ENCODE measurements around the gene PDXDC1.
"Not testable (repeated sequence)": the region's sequence is repeated elsewhere in the genome, so short reads cannot be mapped to it uniquely, and the experiment has no call there.

The PDXDC1 gene

DNA sequence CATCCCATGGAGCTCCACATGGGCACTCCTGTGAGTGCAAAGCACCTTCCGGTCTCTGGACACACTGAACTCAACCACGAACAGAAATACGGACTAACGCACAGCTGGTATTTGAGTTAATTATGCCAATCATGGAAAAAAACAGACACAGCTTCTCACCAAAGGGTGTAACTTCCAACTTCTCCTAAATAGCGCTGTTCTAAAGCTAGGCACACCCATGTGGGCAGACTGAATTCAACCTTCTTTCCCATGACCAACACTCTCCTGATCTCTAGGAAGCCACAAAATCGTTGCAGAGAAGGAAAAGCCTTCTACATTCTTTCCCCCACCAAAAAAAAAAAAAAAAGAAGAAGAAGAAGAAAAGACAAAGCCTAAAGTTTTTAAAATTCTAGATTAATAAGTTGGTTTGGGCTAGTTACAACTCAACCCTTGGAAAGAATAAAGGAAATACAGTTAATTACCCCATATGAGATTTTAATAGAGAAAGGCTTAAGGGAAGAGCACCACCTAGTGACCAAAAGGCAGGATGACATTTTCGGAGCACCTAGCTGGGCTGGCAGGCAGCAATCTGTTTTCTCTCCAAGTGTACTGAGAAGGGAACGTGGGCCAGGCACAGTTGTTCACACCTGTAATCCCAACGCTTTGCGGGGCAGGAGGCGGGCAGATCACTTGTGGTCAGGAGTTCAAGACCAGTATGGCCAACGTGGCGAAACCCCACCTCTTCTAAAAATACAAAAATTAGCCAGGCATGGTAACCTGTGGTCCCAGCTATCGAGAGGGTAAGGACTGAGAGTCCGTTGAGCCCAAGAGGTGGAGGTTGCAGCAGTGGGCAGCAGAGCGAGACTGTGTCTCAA is 97.3 kb downstream of the PDXDC1 start:
- DNase-seq = peak; percentile 38 to 40

GRCh38 chr16:15073101-15073500 is 98.3 kb downstream of the PDXDC1 start:
- DNase-seq = no peak

DNA sequence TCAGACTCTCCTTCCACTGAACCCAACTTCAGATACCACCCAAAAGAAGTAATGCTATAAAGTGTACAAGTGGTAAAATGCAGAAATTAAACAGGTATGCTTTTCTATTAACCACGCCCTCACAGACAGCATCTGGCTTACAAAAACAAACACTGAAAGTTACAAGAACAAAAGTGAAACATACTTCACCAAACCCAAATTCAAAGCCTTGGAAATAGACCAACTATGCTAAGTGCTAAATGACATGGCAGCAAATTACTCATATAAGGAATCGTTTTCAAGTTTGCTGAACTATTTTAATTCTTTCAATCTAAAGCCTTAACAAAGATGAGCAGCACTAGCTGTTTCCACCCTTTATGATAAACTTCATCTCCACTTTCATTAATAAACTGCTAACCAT is 101.3 kb downstream of the PDXDC1 start:
- not testable (repeated sequence) for DNase-seq

GRCh38 chr16:15080883-15081282 is 106.1 kb downstream of the PDXDC1 start:
- DNase-seq = not testable (repeated sequence)

GRCh38 chr16:15082788-15083187 is 108.0 kb downstream of the PDXDC1 start:
- DNase-seq = not testable (repeated sequence)

DNA sequence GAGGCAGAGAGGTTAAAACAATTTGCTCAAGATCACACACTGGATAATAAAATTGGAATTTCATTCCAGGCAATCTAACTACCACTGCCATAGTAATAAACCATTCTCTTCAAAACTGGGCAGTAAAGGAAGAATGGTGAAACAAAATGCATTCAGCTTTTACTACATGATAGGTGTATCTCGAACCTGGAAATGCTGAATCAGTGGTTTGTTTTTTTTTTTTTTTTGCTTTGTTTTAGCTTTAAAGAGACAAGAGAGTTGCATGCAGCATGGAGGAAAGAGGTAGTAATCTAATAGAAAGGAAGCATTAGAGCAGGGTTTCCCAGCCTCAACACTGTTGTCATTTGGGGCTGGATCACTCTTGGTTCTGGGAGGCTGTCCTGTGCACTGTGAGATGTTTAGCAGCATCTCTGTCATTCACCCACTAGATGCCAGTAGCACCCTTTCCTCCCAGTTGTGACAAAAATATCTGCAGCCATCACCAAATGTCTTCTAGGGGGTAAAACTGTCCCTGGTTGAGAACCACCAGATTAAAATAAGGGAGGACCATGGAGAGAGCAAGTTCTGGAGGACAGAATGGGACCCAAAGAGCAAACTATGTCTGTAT is 115.9 kb downstream of the PDXDC1 start:
- not testable (repeated sequence) for DNase-seq

GRCh38 chr16:15093571-15093954 is 118.7 kb downstream of the PDXDC1 start:
- DNase-seq = not testable (repeated sequence)

DNA sequence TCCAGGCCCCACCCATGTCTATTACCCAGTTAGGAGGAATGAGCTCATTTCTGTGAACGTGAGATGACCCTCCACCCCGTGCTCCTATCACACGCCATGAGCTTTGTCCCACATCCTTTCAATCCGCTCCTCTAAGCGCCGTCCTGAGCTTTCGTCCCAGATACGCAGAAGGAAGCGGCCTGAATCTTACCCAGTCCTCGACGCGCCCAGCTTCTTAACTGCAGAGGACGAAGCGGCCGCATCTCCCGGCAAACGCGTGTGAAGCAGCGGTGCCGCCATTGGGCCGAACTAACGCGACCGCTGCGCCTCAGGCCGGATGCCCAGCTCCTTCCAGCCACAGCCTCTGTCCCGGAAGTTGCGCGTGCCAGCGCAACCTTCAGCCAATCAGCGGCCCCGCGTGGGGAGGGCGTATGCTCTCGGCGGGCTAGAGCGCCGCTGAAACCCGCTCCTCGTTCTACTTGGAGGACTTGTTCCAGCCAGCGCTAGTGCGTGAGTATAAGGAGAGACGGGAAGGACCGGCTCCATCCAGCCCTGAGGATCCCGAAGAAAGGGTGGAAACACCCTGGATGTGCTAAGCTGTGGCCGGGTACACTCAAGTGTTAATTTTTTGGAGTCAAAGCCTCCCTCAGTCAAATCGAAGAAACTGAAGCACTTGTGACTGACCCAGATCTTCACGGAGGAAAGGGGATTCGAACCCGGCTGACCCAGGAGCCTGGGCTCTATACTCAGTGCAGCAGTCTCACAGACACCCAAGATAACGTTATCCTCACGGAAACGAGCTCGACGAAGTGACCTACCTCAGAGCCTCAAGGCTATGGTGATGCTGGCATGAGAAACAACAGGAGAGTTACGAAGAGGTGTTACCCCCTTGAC is 119.4 kb downstream of the PDXDC1 start, which contains the start of gene RRN3:
Gene RRN3 (minus strand): TSS at position 318 of the 873 bp plus-strand sequence. CDS start 39 bp downstream, at position 279.
- peak; percentile 88 to 92 for DNase-seq

DNA sequence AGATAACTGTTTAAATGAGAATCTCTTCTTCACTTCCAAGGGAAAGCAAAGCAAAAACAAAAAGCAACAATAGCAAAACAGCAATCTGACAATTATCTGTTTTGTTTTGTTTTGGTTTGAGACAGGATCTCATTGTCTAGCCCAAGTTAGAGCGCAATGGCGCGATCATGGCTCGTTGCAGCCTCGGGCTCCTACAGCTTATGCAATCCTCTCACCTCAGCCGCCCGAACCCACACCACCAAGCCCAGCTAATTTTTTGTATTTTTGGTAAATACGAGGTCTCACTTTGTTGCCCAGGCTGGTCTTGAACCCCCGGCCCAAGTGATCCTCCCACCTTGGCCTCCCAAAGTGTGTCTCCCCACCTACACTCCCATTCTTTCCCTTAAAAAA is 121.8 kb downstream of the PDXDC1 start:
- not testable (repeated sequence) for DNase-seq

- not testable (repeated sequence) for DNase-seq
These were observed 124.6 kb downstream of the PDXDC1 start for GRCh38 chr16:15099366-15099909.

DNA sequence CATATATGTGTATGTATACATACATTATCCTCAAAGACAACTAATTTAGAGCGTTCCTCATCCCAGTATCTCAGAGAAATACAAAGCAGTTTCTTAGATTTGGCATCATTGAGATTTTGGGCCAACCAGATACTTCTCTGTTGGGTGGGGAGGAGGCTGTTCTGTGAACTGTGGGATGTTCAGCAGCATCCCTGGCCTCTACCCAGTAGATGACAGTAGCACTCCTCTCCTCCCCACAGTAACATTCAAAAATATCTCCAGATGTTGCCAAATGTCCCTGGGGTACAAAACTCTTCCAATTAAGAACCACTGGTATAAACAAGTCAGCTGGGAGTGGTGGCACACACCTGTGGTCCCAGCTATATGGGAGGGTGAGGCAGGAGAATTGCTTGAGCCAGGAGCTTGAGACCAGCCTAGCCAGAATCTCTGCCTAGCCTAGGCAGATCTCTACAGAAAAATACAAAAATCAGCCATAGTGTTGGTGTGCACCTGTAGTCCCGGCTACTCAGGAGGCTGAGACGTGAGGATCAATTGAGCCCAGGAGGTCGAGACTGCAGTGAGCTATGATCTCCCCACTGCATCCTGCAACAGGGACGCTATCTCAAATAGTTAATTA is 125.7 kb downstream of the PDXDC1 start:
- DNase-seq = not testable (repeated sequence)

DNA sequence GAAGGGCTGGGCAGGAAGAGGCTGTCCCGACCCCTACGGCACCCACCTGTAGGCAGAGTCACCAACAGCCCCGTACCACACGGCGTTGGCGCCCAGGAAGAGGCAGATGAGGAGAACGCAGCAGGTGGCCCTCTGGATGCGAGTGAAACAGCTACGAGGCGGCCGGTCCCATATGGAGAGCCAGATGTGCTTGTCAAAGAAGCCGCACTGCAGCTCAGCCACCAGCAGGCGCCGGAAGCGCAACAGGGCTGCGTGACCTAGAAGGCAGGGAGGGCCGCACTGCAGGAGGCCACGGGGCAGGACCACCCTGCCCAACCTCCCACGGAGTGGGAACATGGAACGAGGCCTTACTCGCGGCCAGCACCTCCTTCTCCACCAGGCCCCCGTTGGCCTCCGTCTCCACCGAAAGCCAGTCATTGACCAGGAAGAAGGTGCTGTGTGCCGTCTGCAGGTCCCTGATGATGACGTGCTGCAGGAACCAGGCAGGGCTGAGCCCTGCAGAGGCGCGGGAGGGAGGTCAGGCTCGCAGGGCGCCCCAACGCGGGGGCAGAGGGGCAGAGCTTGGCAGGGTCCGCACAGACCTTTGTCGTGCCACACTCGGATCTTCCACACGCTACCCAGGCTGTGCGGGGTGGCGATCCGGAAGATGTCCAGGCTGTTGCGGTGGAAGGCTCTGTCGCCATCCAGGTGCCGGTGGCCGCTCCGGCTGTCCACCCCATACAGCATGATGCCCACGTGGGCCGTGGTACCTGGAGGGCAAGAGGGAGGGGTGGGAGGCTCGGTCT is 153.0 kb downstream of the PDXDC1 start:
- not testable (repeated sequence) for DNase-seq

DNA sequence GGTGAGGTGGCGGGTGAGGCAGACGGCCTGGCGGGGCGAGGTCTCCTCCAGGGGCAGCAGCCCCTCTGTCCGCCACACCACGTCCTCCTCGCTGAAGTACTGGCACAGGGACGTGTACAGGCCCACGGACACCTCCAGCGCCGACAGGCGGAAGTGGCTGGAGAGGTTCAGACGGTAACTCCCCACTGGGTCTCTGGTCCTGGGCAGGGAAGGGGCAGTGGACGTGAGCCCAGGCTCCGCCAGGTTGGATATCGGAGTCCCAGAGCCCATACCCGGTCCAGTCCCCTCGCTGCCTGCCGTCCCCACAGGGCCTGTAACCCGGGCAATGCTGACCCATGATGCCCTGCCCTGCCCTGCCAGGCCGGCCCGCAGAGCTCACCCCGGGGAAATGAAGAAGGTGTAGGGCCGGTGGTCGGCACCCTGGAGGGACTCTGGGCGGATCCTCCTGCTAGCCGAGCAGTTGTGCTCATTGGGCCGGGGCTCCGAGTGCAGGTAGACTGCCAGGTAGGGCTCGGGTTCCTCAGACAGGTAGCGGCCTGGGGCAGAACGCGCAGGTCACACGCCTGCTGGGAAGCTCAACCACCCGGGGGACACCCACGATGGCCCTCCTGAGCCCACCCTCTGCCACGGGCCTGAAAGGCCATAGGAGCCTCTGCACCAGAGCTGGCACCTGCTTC is 155.6 kb downstream of the PDXDC1 start:
- DNase-seq = not testable (repeated sequence)

DNA sequence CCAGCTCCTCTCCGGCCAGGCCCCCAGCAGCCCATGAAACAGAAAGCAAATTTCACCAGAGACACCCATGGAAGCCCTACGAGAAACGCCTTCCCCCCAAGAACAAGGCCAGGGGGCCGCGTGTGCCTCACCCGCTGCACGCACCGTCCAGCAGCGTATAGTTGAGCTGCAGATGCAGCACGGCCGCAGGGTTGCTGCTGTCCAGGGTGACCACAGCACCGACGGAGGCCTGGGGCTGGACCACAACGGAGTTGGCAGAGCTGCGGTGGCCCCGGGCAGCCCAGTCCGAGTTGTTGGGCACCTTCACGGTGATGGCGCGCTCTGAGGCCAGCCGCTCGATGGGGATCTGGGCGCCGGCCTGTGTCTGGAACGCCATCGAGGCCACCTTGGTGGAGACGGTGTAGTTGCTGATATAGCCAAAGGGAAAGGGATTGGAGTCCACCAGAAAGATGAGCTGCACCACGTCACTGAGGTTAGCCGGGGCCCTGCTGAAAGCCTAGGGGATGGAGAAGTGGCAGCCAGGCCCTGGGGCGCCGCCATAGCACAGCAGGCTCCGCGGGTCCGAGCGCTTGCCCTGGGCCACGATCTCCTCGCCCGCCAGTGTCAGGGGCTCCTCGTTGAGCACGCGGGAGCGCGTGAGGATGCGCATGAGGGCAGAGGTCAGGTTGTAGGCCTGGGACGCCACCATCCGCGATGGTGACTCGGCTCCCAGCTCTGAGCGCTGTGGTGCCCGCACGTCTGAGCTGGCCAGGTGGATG is 156.3 kb downstream of the PDXDC1 start:
- not testable (repeated sequence) for DNase-seq

GRCh38 chr16:15132719-15133428 is 158.0 kb downstream of the PDXDC1 start:
- DNase-seq = not testable (repeated sequence)

DNA sequence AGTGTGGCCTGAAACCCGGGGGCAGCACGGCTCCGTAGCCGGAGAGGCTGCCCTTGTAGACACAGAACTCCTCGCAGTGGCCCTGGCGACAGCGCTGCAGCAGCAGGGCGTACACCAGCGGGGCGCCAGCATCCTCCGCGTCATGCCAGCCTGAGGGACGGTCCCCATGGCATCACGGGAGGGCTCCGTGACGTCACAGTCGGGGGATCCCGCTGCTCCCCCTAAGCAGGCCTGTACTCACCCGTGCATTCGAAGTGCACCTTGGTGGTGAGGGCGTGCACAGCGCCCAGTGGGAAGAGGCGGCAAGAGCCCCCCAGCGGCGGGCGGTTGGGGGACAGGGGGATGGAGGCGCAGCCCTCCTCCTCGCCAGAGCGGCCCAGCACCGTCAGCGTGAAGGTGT is 158.7 kb downstream of the PDXDC1 start:
- not testable (repeated sequence) for DNase-seq

- not testable (repeated sequence) for DNase-seq
These were observed 160.1 kb downstream of the PDXDC1 start for GRCh38 chr16:15134752-15135482.
